ENCODE measurements around the gene SPINT1.
A peak's percentile ranks its signal among the peaks of the same experiment; 100 is the strongest.
"Not testable (repeated sequence)": the region's sequence is repeated elsewhere in the genome, so short reads cannot be mapped to it uniquely, and the experiment has no call there.

SPINT1 gene

DNA sequence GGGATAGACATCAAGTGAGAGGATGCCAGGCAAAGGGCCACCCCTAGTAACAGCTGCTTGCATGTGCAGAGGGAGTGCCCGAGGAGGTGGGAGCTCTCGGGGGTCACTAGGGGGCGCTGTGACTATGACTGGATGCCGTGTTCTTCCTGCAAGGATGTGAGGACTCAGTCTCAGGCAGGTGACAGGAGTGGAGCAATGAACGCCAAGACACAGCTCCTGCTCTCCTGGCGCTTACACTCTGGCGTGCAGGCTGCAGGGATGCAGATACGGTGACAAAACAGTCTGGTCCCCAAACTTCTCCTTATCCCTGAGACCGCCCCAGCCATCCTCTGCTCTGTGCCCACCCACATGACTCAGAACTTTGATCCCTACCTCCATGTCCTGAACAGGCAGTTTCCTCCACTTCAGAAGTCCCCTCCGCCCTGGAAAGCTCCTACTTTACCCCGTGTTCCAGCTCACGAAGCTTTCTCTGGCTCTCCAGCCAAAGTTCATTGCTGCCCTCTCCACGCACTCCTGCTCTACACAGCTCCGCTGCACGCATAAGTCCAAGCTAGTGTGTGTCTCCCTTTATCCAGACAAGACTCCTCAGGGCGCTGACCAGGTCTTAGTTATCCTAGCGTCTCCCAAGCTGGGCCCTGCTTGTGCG is 15.5 kb downstream of the SPINT1 start:
- no peaks in the 10 kb centered on the region for H3K36me3 ChIP-seq (ENCODE audit: insufficient read depth, low read length)
- no peak overlapping the region for H2AFZ ChIP-seq (ENCODE audit: low read length, unreplicated experiment)
- no peak overlapping the region for H3K27ac ChIP-seq (ENCODE audit: low read depth, low read length)
- no peaks in the 10 kb centered on the region for H3K27me3 ChIP-seq (ENCODE audit: insufficient read depth, low read length)
- H3K79me2 ChIP-seq (ENCODE audit: control insufficient read depth, insufficient read depth, low read length, unreplicated experiment), result no peaks in the 10 kb centered on the region
- no peak overlapping the region for H3K4me3 ChIP-seq (ENCODE audit: low read depth, low read length)
- H3K4me1 ChIP-seq (ENCODE audit: control insufficient read depth, insufficient read depth, low read length, unreplicated experiment), result no peaks in the 10 kb centered on the region

DNA sequence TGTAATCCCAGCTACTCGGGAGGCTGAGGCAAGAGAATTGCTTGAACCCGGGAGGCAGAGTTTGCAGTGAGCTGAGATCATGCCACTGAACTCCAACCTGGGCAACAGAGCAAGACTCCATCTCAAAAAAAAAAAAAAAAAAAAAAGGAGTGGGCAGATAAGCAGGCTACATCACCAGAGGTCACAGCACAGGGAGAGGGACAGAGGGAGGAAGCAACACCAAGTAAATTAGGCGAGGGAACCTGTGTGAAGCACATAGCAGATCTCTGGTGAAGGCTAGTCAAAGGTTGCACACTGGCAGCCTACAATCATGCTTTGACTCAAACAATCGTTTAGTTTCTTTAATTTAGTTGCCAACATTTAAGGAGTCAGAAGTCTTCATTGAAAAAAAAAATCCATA is 17.3 kb downstream of the SPINT1 start:
- not testable (repeated sequence) for H2AFZ ChIP-seq (ENCODE audit: low read length, unreplicated experiment); H3K27me3 ChIP-seq (ENCODE audit: insufficient read depth, low read length); H3K4me1 ChIP-seq (ENCODE audit: control insufficient read depth, insufficient read depth, low read length, unreplicated experiment); H3K79me2 ChIP-seq (ENCODE audit: control insufficient read depth, insufficient read depth, low read length, unreplicated experiment); H3K36me3 ChIP-seq (ENCODE audit: insufficient read depth, low read length); H3K27ac ChIP-seq (ENCODE audit: low read depth, low read length); H3K4me3 ChIP-seq (ENCODE audit: low read depth, low read length)

DNA sequence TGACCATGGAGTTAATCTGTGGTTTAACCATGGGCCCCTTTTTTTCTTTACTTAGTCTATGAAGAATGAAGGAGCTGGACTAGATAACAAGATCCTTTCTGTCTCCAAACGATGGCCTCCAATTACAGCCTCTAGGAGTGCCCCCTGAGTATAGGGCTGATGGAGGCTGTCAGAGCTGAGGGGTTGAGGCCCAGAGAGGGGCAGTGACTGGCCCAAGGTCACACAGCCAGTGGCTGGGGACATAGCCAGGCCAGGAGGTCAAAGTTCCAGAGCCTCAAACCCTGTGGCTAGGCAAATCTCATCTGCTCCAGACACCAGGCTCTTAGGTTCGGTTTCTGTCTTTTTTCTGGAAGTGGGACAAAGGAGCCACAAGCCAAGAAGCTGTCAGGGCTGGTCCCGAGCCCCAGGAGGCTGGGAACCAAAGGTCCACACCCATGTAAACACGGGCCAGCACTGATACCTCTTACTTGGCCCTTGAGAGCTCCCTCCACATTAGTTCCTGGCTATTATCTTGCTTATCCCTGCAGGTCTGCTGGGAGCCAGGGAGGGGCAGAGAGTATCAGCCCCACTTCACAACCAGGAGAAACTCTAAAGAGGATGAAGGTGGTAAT is 19.9 kb downstream of the SPINT1 start:
- Histone ChIP-seq H3K27me3 (ENCODE audit: insufficient read depth, low read length) (no peaks in the 10 kb centered on the region), H3K79me2 (ENCODE audit: control insufficient read depth, insufficient read depth, low read length, unreplicated experiment) (no peaks in the 10 kb centered on the region), H2AFZ (ENCODE audit: low read length, unreplicated experiment) (no peak overlapping the region), H3K4me1 (ENCODE audit: control insufficient read depth, insufficient read depth, low read length, unreplicated experiment) (peaks cover 6% of the 10 kb centered on the region), H3K36me3 (ENCODE audit: insufficient read depth, low read length) (no peaks in the 10 kb centered on the region), H3K27ac (ENCODE audit: low read depth, low read length) (no peak overlapping the region), H3K4me3 (ENCODE audit: low read depth, low read length) (no peak overlapping the region)

DNA sequence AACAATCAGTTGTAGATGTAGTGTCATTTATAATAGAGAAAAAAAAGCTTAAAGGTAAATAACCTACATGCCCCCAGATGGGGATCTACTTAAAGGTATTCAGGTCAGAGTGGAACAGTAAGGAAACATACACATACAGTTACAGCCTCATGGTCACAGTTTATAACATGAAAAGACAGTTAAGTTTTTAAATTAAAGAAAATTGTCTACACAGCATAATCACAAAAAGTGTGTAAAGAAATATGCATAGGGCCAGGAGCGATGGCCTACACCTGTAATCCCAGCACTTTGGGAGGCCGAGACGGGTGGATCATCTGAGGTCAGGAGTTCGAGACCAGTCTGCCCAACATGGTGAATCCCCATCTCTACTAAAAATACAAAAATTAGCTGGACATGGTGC is 23.4 kb downstream of the SPINT1 start:
- Histone ChIP-seq H3K4me3 (ENCODE audit: low read depth, low read length) (no peak overlapping the region), H3K36me3 (ENCODE audit: insufficient read depth, low read length) (no peaks in the 10 kb centered on the region), H3K27ac (ENCODE audit: low read depth, low read length) (no peak overlapping the region), H3K27me3 (ENCODE audit: insufficient read depth, low read length) (no peaks in the 10 kb centered on the region), H3K4me1 (ENCODE audit: control insufficient read depth, insufficient read depth, low read length, unreplicated experiment) (peaks cover 6% of the 10 kb centered on the region), H3K79me2 (ENCODE audit: control insufficient read depth, insufficient read depth, low read length, unreplicated experiment) (no peaks in the 10 kb centered on the region), H2AFZ (ENCODE audit: low read length, unreplicated experiment) (no peak overlapping the region)

DNA sequence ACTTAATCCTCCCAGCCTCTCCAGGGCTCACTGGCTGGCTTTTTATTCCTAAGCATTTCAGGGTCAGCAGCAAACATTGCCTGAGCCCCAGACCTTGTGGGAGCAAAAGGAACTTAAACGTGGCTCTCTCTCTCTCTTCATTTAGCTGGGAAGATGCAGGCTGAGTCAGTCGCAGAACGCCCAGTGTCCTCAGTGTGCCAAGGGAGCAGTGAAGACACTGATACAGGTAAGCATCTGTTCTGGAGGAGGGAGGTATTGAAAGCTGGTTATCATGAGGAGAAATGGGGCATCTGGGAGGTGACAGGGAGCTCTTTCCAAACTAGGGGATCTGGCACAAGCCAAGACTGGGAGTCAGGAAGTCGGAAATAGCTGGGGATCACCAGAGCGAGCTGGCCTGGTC is 25.8 kb downstream of the SPINT1 start:
- H3K36me3 ChIP-seq (ENCODE audit: insufficient read depth, low read length), result no peaks in the 10 kb centered on the region
- H3K79me2 ChIP-seq (ENCODE audit: control insufficient read depth, insufficient read depth, low read length, unreplicated experiment), result no peaks in the 10 kb centered on the region
- no peak overlapping the region for H3K4me3 ChIP-seq (ENCODE audit: low read depth, low read length)
- H3K4me1 ChIP-seq (ENCODE audit: control insufficient read depth, insufficient read depth, low read length, unreplicated experiment), result peaks cover 6% of the 10 kb centered on the region
- no peak overlapping the region for H2AFZ ChIP-seq (ENCODE audit: low read length, unreplicated experiment)
- 0 out of 2 replicates have a peak, but pooled peaks cover 8% of the 10 kb centered on the region for H3K27me3 ChIP-seq (ENCODE audit: insufficient read depth, low read length)
- H3K27ac ChIP-seq (ENCODE audit: low read depth, low read length), result no peak overlapping the region

DNA sequence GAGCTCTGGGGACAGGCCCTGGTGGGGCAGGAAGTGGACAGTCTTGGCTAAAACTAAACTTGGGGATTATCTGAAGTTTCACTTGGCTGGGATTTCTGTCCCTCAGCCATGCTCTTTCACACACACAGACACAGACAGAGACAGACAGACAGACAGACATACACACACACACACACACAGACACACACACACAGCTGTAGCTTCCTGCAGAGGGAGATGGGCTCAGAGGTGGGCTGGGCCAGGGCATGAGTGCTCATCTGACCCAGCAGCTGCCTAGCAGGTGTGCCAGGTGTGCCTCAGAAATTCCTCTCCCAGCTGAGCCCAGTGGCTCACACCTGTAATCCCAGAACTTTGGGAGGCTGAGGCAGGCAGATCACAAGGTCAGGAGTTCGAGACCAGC is 26.9 kb downstream of the SPINT1 start:
- H2AFZ ChIP-seq (ENCODE audit: low read length, unreplicated experiment), result no peak overlapping the region
- peaks cover 5% of the 10 kb centered on the region for H3K4me1 ChIP-seq (ENCODE audit: control insufficient read depth, insufficient read depth, low read length, unreplicated experiment)
- no peaks in the 10 kb centered on the region for H3K36me3 ChIP-seq (ENCODE audit: insufficient read depth, low read length)
- H3K4me3 ChIP-seq (ENCODE audit: low read depth, low read length), result no peak overlapping the region
- H3K79me2 ChIP-seq (ENCODE audit: control insufficient read depth, insufficient read depth, low read length, unreplicated experiment), result no peaks in the 10 kb centered on the region
- no peak overlapping the region for H3K27ac ChIP-seq (ENCODE audit: low read depth, low read length)
- H3K27me3 ChIP-seq (ENCODE audit: insufficient read depth, low read length), result 0 out of 2 replicates have a peak, but pooled peaks cover 8% of the 10 kb centered on the region

DNA sequence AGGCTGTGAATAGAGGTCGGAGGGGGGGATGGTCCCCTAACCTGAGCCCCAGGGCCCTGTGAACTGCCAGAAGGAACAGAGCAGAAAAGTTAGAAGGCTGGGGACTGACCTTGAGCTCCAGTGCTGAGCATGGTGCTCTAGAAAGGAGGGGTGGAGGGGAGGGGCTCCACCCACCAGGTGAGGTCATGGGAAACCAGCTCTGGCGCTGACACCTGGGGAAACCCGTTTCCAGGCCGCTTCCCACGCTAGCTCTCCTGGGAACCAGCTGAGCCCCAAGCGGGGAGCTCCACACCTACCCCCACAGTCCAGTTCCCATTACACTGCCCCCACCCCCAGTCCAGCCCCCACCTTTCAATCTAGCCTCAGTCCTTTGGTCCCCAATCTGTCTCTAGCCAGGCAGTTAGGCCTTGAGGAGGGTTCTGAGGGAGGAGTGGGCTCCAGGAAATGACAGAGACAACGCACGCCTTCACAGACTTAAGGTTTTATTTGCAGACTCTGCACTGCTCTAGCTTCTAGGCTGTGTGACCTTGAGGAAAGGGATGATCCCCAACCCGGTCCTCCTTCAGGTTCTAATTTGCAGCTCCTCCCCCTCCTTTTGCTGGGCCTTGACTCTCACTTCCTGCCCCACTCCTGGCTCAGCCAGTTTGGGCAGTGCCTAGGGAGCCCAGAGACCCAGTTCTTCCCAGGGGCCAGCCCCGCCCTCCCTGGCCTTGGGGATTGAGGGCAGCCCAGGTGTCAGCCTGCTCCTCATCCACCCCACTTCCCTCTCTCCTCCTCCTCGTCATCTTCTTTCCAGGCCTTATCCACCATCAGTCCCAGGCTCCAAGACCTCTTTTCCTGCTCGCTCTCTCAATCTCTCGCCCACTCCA is 28.1 kb downstream of the SPINT1 start:
- Histone ChIP-seq H3K4me3 (ENCODE audit: low read depth, low read length) (no peak overlapping the region), H3K79me2 (ENCODE audit: control insufficient read depth, insufficient read depth, low read length, unreplicated experiment) (no peaks in the 10 kb centered on the region), H3K4me1 (ENCODE audit: control insufficient read depth, insufficient read depth, low read length, unreplicated experiment) (no peaks in the 10 kb centered on the region), H3K27ac (ENCODE audit: low read depth, low read length) (no peak overlapping the region), H3K27me3 (ENCODE audit: insufficient read depth, low read length) (0 out of 2 replicates have a peak, but pooled peaks cover 8% of the 10 kb centered on the region), H3K36me3 (ENCODE audit: insufficient read depth, low read length) (no peaks in the 10 kb centered on the region), H2AFZ (ENCODE audit: low read length, unreplicated experiment) (no peak overlapping the region)

DNA sequence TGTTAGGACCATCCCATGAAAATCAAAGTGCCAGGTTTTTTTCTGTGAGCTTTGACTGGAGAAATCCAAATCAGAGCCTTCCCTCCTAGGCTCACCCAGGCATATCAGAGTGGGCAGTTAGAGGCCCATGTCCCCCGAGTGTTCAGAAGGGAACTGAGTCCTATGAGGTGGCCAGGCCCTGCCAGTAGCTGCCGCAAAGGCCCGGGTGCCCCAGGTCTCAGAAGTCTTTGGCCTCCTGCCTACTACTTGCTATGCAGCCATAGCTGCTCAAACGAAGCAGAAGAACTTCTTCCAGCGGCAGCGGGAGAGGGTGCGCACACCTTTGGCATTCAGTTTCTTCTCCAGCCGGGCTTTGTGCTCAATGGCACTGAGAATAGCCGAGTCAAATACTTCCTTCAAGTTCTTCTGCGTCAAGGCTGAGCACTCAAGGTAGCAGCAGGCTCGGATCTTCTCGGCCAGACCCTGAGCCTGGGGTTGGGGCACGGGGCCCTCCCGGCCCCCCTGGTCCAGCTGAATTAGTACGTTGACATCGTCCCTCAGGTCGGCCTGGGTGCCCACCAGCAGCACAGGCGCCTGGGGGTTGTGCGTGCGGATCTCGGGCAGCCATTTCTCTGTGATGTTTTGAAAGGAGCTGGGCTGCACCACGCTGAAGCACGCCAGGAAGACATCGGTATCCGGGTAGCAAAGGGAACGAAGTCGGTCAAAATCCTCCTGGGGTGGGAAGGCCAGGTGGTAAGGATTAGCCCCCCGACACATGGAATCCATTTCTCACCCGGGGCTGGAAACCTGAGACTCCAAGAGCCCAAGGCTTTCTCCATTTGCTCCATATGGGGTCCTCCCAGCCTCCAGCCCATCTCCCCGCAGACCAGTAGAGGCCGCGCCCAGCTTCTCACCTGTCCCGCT is 29.2 kb downstream of the SPINT1 start:
- Histone ChIP-seq H3K4me1 (ENCODE audit: control insufficient read depth, insufficient read depth, low read length, unreplicated experiment) (no peaks in the 10 kb centered on the region), H3K79me2 (ENCODE audit: control insufficient read depth, insufficient read depth, low read length, unreplicated experiment) (no peaks in the 10 kb centered on the region), H3K36me3 (ENCODE audit: insufficient read depth, low read length) (no peaks in the 10 kb centered on the region), H2AFZ (ENCODE audit: low read length, unreplicated experiment) (peak overlapping the region; percentile 21), H3K4me3 (ENCODE audit: low read depth, low read length) (peak overlapping the region; percentile 75), H3K27me3 (ENCODE audit: insufficient read depth, low read length) (0 out of 2 replicates have a peak, but pooled peaks cover 8% of the 10 kb centered on the region), H3K27ac (ENCODE audit: low read depth, low read length) (no peak overlapping the region)

DNA sequence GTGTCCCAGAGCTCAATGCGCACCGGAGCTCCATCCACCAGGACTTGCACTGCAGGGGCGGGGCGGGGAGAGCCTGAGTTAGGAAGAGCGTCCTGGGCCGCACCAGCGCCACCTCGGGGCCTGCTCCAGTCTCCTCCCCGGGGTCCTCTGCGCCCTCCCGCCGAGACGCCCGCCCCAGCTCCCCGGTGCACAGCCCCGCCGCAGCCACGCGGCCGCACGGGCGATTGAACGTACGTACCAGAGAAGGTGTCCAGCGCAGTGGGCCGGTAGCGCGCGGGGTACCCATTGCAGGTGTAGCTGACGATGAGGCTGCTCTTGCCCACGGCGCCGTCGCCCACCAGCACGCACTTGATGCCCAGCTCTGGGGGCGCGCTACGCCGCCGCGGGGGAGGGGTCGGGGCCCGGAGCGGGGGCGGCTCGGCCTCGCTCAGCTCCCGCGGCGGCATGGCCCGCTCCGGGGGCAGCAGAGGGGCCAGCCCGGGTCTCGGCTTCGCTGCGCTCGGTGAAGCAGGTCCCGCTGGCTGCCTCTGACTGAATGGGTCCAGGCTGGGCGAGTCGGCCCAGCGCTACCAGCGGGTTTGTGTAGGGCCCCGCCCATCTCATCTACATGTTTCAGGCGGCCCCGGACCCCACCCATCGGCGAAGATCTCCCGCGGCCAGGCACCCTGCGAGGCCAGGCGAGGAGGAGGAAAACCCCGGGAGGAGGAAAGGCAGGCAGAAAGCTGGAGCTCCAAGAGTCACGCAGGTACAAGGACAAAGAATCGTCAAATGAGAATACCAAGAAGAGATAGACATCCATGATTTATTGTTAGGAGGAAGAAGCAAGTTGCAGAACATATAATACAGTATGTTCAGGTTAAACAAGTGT is 30.1 kb downstream of the SPINT1 start, which contains the start of gene RHOV:
RHOV (minus strand) TSS at position 541 of the 868 bp plus-strand sequence; CDS start at position 446, 95 bp downstream.
- H3K36me3 ChIP-seq (ENCODE audit: insufficient read depth, low read length), result no peaks in the 10 kb centered on the region
- peak within 1 kb of the TSS; percentile 75 for H3K4me3 ChIP-seq (ENCODE audit: low read depth, low read length)
- peak within 1 kb of the TSS; percentile 21 for H2AFZ ChIP-seq (ENCODE audit: low read length, unreplicated experiment)
- no peaks in the 10 kb centered on the region for H3K4me1 ChIP-seq (ENCODE audit: control insufficient read depth, insufficient read depth, low read length, unreplicated experiment)
- no peaks in the 10 kb centered on the region for H3K79me2 ChIP-seq (ENCODE audit: control insufficient read depth, insufficient read depth, low read length, unreplicated experiment)
- H3K27ac ChIP-seq (ENCODE audit: low read depth, low read length), result no peak within 1 kb of the TSS
- H3K27me3 ChIP-seq (ENCODE audit: insufficient read depth, low read length), result 0 out of 2 replicates have a peak, but pooled peaks cover 8% of the 10 kb centered on the region
